ENCODE results near the gene OR2AP1. TPM values are rescaled to one million over a fixed set of nuclear protein-coding genes. Genes with fewer than 3 reads are reported as not detected.

Gene OR2AP1
- polyA plus RNA-seq, 3 donors, result not detected

Other genes with a start within 250 kb of the OR2AP1 start
- not detected for gene OR6C3, start 241.7 kb upstream of the OR2AP1 start, polyA plus RNA-seq
- under 1 TPM in 1 of 3 donors, not detected in 2; 0.11 TPM for gene OR6C75, start 209.5 kb upstream of the OR2AP1 start, polyA plus RNA-seq
- gene OR6C65, start 171.9 kb upstream of the OR2AP1 start, polyA plus RNA-seq, result not detected
- not detected for gene OR6C76, start 146.2 kb upstream of the OR2AP1 start, polyA plus RNA-seq
- gene OR6C2, start 128.4 kb upstream of the OR2AP1 start, polyA plus RNA-seq, result not detected
- not detected for gene OR6C70, start 102.3 kb upstream of the OR2AP1 start, polyA plus RNA-seq
- gene OR6C68, start 80.1 kb upstream of the OR2AP1 start, polyA plus RNA-seq, result not detected
- gene OR6C4, start 22.9 kb upstream of the OR2AP1 start, polyA plus RNA-seq, result not detected
- gene OR10P1, start 64.4 kb downstream of the OR2AP1 start, polyA plus RNA-seq, result not detected
- gene ITGA7, start 135.4 kb downstream of the OR2AP1 start, polyA plus RNA-seq, result 100 to 1,000 TPM in 2 of 3 donors, 10 to 100 TPM in 1; 71.2 to 591 (median 227) TPM
- gene BLOC1S1, start 143.6 kb downstream of the OR2AP1 start, polyA plus RNA-seq, result 100 to 1,000 TPM; 103 to 323 (median 288) TPM
- gene RDH5, start 147.9 kb downstream of the OR2AP1 start, polyA plus RNA-seq, result 100 to 1,000 TPM in 1 of 3 donors, 10 to 100 TPM in 1, 1 to 10 TPM in 1; 9.1 to 172 (median 48.9) TPM
- 1,000 to 10,000 TPM in 2 of 3 donors, 100 to 1,000 TPM in 1; 611 to 1,583 (median 1,331) TPM for gene CD63, start 156.5 kb downstream of the OR2AP1 start, polyA plus RNA-seq
- 10 to 100 TPM in 1 of 3 donors, 1 to 10 TPM in 2; 1.5 to 10.2 (median 2.2) TPM for gene GDF11, start 170.7 kb downstream of the OR2AP1 start, polyA plus RNA-seq
- gene SARNP, start 245.3 kb downstream of the OR2AP1 start, polyA plus RNA-seq, result 10 to 100 TPM; 40.8 to 85.6 (median 65.7) TPM
- 10 to 100 TPM; 18.8 to 63.0 (median 27.2) TPM for gene ORMDL2, start 245.6 kb downstream of the OR2AP1 start, polyA plus RNA-seq

Measured in adipose tissue (tissue), 3 donors.